Ishikawa (cell line): ENCODE results near the gene NUDT4.
A peak's percentile ranks its signal among the peaks of the same experiment; 100 is the strongest.

Experiments used
- CEBPB ChIP-seq: IDR thresholded peaks from 2 replicates; pipeline ENCODE4 v1.6.1; 2012
- CREB1 ChIP-seq: IDR thresholded peaks from 2 replicates; pipeline ENCODE4 v1.6.1; 2012; ENCODE audit warnings: low read depth
- EGR1 ChIP-seq: IDR thresholded peaks from 2 replicates; pipeline ENCODE4 v1.6.1; 2012
- EP300 ChIP-seq: IDR thresholded peaks from 2 replicates; pipeline ENCODE4 v1.6.1; 2012; ENCODE audit warnings: borderline replicate concordance
- FOXM1 ChIP-seq: IDR thresholded peaks from 2 replicates; pipeline ENCODE4 v1.6.1; 2012; ENCODE audit warnings: low read depth, borderline replicate concordance
- MAX ChIP-seq: IDR thresholded peaks from 2 replicates; pipeline ENCODE4 v1.6.1; 2012
- NFIC ChIP-seq: IDR thresholded peaks from 2 replicates; pipeline ENCODE4 v1.6.1; 2012
- RAD21 ChIP-seq: IDR thresholded peaks from 2 replicates; pipeline ENCODE4 v1.6.1; 2012; ENCODE audit warnings: low read depth
- REST ChIP-seq: IDR thresholded peaks from 2 replicates; pipeline ENCODE4 v1.6.1; 2012; ENCODE audit warnings: low read depth, mild to moderate bottlenecking
- TAF1 ChIP-seq: IDR thresholded peaks from 2 replicates; pipeline ENCODE4 v1.6.1; 2012; ENCODE audit warnings: low read depth, mild to moderate bottlenecking
- TCF12 ChIP-seq: IDR thresholded peaks from 2 replicates; pipeline ENCODE4 v1.6.1; 2012; ENCODE audit warnings: low read depth
- TEAD4 ChIP-seq: IDR thresholded peaks from 2 replicates; pipeline ENCODE4 v1.6.1; 2012
- USF1 ChIP-seq: IDR thresholded peaks from 2 replicates; pipeline ENCODE4 v1.6.1; 2012
- YY1 ChIP-seq: IDR thresholded peaks from 2 replicates; pipeline ENCODE4 v1.6.1; 2012; ENCODE audit warnings: low read depth
- ZBTB7A ChIP-seq: IDR thresholded peaks from 2 replicates; pipeline ENCODE4 v1.6.1; 2012; ENCODE audit warnings: low read depth

NUDT4 gene

GRCh38 chr12:93438266-93439050 lies 60.7 kb downstream of the NUDT4 start:
- TF ChIP-seq YY1 (no peak), RAD21 (no peak), CREB1 (no peak), MAX (no peak), EGR1 (no peak), TEAD4 (no peak), TAF1 (no peak), REST (no peak), USF1 (no peak), CEBPB (no peak), FOXM1 (no peak), EP300 (no peak)

GRCh38 chr12:93440043-93440835 lies 62.5 kb downstream of the NUDT4 start:
- TF ChIP-seq EP300 (no peak), RAD21 (no peak), REST (no peak), YY1 (no peak), EGR1 (no peak), CREB1 (no peak), TAF1 (no peak), MAX (no peak), ZBTB7A (no peak), USF1 (no peak), TCF12 (no peak), CEBPB (no peak), TEAD4 (no peak), NFIC (no peak)

GRCh38 chr12:93441081-93441616 lies 63.4 kb downstream of the NUDT4 start:
- TF ChIP-seq EP300 (no peak), MAX (peak; percentile 64)

- TF ChIP-seq TAF1 (peak; percentile 83), MAX (peak; percentile 67), YY1 (peak; percentile 86), EGR1 (0 out of 2 replicates have a peak, but pooled peaks have one; percentile 4), USF1 (no peak; the same call in 1 of the 2 replicates), TCF12 (peak; percentile 18; the same call in 1 of the 2 replicates), CEBPB (no peak), CREB1 (peak; percentile 57; the same call in 1 of the 2 replicates)
These were observed 64.1 kb downstream of the NUDT4 start, which contains the start of gene UBE2N for GRCh38 chr12:93441617-93442410. TSS of gene UBE2N (minus strand) at chr12:93441947. CDS start at chr12:93441884, 63 bp downstream.
